ENCODE data around the gene CT47A1. TPM values are rescaled to one million over a fixed set of nuclear protein-coding genes. Genes with fewer than 3 reads are reported as not detected.
"Not testable (repeated sequence)": the region's sequence is repeated elsewhere in the genome, so short reads cannot be mapped to it uniquely, and the experiment has no call there.

The CT47A1 gene
- polyA plus RNA-seq (2012; ENCODE audit: insufficient read depth, insufficient read length): not detected

DNA sequence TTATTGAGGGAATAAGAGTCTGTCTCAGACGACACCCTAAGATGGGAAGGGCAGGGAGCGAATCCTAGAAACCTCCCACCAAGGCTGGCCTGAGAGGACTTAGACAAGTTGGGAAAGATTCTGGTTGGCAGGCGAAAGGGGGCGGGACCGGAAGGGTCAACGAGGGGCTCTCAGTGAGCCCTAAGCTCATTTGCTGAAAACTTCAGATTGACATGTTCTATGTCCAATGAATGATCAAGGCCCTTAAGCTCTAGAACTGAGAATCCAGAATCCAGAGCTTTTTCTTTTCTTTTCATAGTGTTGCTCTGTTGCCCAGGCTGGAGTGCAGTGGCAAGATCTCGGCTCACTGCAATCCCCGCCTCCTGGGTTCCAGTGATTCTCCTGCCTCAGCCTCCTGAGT is at the start of gene CT47A1:
TSS of gene CT47A1 (minus strand) at position 101 of the 400 bp plus-strand sequence. CDS start 231 bp downstream, outside the sequence.
- DNase-seq (ENCODE audit: low read depth, low spot score); H3K4me3 ChIP-seq (ENCODE audit: low read length): not testable (repeated sequence)

GRCh38 chrX:121032531-121032930 is 47.0 kb upstream of the CT47A1 start:
- H3K4me3 ChIP-seq (ENCODE audit: low read length): no peak overlapping the region
- no peak for DNase-seq (ENCODE audit: low read depth, low spot score)

DNA sequence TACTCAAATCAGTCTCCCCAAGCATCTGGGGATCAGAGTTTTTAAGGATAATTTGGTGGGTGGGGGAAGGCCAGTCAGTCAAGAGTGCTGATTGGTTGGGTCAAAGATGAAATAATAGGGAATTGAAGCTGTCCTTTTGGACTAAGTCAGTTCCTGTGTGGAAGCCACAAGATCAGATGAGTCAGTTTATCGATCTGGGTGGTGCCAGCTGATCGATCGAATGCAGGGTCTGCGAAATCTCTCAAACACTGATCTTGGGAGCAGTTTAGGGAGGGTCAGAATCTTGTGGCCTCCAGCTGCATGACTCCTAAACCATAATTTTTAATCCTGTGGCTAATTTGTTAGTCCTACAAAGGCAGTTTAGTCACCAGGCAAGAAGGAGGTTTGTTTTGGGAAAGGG is 44.5 kb upstream of the CT47A1 start:
- DNase-seq (ENCODE audit: low read depth, low spot score): no peak
- H3K4me3 ChIP-seq (ENCODE audit: low read length): no peak overlapping the region

- no peak for DNase-seq (ENCODE audit: low read depth, low spot score)
- no peak overlapping the region for H3K4me3 ChIP-seq (ENCODE audit: low read length)
These were observed 42.9 kb upstream of the CT47A1 start for GRCh38 chrX:121028419-121028818.

- DNase-seq (ENCODE audit: low read depth, low spot score): no peak
- no peak overlapping the region for H3K4me3 ChIP-seq (ENCODE audit: low read length)
These were observed 29.3 kb upstream of the CT47A1 start for GRCh38 chrX:121014826-121015225.

GRCh38 chrX:121013897-121014455 is 28.4 kb upstream of the CT47A1 start:
- no peak overlapping the region for H3K4me3 ChIP-seq (ENCODE audit: low read length)
- no peak for DNase-seq (ENCODE audit: low read depth, low spot score)

DNA sequence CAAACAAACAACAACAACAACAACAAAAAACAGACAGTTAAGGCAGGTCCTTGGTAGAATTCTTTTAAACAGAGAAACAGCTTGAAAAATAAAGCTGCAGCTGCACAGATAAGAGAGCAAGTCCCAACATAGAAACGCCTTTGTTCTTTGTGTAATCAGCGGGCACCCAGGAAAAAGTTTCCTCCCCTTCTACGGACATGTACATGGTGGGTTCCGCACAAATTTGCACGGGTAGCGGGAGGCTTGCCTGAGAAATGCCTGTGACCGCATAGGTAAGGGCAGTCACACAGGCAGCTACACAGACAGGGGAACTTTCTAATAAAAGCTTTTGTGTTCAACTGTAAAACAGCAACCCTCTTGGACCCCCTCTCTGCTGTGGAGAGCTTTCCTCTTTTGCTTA is 25.7 kb upstream of the CT47A1 start:
- no peak overlapping the region for H3K4me3 ChIP-seq (ENCODE audit: low read length)
- no peak for DNase-seq (ENCODE audit: low read depth, low spot score)

- no peak for DNase-seq (ENCODE audit: low read depth, low spot score)
These were observed 24.7 kb upstream of the CT47A1 start for GRCh38 chrX:121010218-121010617.

DNA sequence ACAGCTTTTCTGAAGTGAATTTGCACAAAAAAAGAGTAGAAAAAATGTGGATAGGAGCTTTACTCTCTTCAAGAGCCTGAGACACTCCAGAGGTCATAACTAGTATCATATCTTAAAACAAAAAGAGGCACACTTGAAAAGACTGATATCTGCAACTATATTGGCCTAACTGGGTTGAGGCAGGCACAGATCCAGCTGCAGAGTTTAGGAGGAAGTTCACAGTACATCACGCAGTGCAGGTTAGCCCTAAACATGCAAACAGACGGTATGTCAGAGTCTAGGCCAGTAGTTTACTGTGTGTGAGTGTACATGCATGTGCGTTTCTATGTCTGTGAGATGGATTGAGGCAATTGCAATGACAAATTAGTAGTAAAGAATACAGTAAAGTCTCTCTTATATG is 24.2 kb upstream of the CT47A1 start:
- DNase-seq (ENCODE audit: low read depth, low spot score): no peak
- no peak overlapping the region for H3K4me3 ChIP-seq (ENCODE audit: low read length)

More at GRCh38 chrX:121010218-121010617, 24.7 kb upstream of the CT47A1 start:
- H3K4me3 ChIP-seq (ENCODE audit: low read length): no peak overlapping the region

DNA sequence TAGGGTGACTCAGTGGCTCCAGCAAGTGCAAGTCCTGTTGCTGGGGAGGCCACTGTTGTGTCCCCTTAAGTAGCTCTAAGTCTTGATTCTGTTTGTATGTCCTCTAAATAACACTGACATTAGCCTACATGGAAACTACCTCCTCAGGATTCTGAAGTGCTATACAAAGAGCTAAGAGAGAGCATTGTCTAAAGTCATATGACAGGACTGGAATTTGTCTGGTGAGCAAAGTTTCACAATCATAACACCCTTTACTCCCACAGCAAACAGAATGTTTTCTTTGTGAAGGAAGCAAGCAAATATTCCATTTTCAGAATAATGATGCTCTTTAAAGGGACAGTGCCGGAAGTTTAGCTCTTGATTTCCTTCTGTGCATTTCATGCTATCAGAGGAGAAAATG is 23.4 kb upstream of the CT47A1 start:
- DNase-seq (ENCODE audit: low read depth, low spot score): no peak
- no peak overlapping the region for H3K4me3 ChIP-seq (ENCODE audit: low read length)

DNA sequence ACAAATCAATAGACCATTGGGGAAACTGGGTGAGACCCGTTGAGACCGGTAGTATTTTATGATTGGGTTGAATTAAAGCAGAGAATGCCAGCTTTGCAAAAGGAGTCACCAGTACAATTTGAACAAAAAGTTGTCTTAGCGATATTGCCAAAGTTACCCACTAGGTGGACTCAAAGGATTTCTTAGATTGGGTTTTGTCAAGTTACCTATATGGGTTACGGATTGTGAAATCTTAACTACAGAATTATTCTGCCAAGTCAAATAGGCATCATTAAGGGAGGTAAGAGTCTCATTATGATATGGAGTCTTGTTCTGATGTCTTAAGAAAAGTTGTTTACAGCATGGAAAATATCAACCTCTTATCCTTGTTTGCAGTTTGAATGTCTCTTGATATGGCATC is 15.0 kb upstream of the CT47A1 start:
- no peak overlapping the region for H3K4me3 ChIP-seq (ENCODE audit: low read length)
- peak; percentile 10 for DNase-seq (ENCODE audit: low read depth, low spot score)

DNA sequence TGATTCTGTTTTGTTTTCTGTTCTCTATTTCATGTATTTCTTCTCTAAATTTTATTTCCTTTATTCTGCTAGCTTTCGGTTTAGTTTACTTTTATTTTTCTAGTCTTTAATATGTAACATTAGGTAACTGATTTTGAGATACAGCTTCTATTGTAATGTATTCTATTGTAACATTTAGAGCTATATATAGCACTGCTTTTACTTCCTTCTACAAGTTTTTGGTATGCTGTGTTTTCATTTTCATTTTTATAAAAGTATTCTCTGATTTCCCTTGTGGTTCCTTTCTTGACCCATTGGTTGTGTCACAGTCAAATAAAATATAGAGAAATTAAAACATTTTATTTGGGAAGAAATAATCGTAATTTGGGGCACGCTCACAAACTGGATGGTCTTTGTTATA is 13.9 kb upstream of the CT47A1 start:
- no peak overlapping the region for H3K4me3 ChIP-seq (ENCODE audit: low read length)
- DNase-seq (ENCODE audit: low read depth, low spot score): no peak

DNA sequence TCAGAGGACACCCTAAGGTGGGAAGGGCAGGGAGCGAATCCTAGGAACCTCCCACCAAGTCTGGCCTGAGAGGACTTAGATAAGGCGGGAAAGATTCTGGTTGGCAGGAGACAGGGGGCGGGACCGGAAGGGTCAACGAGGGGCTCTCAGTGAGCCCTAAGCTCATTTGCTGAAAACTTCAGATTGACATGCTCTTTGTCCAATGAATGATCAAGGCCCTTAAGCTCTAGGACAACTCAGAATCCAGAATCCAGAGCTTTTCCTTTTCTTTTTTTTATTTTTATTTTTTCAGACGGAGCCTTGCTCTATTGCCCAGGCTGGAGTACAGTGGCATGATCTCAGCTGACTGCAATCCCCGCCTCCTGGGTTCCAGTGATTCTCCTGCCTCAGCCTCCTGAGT is 29.1 kb downstream of the CT47A1 start, which contains the start of gene CT47A7:
TSS of gene CT47A7 (minus strand) at position 101 of the 400 bp plus-strand sequence. CDS start 255 bp downstream, outside the sequence.
- not testable (repeated sequence) for DNase-seq (ENCODE audit: low read depth, low spot score)

More for the DNA sequence above, 29.1 kb downstream of the CT47A1 start, which contains the start of gene CT47A7:
- not testable (repeated sequence) for H3K4me3 ChIP-seq (ENCODE audit: low read length)

Measured in Jurkat, Clone E6-1 (cell line).